Measurements from ENCODE around the gene DEPP1. TPM values are rescaled to one million over a fixed set of nuclear protein-coding genes. Genes with fewer than 3 reads are reported as not detected.

The DEPP1 gene
- total RNA-seq, 1 experiment from 2014 or later, result 16.5 TPM

DNA sequence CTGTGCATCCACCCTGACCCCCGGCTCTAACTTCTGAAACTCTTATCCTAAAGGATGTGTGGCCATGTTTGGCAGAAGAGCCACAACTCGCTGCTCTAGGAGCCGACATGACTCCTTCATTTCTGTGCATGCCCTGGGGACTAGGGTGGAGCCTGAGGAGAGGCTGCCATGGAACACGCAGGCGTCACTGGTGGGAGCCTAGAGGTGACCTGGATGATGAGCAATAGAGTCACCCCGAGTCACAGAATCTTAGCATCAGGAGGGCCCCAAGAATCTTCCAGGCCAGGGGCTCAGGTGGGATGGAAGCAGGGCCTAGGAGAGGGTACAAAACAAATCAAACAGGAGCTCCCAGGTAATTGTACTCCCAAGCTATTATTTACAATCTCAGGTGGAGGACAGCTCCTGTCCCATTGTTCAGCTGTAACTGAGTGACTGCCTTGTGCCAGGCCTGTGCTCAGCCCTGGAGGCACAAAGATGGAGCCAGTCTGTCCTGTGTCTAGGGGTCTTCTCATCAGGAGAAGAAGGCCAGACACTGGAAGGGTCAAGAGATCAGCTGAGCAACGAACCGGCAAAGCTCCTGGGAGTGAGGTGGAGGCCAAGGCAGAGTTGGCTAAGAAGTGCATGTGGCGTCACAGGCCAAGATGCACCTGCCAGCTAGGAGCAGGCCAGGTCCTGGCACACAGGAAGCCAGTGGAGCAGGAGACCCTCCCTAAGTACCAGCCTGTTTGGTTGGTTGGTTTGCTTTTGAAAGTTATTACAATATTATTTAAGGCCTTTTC is 16.3 kb upstream of the DEPP1 start:
- BruUV-seq (replicated peaks), result no TSS peak
- CTCF ChIA-PET, result interaction anchor here (0.7 to 1.6 kb wide), 3 partner anchors 16 to 62 kb away, joined by 4 to 6 read pairs (median 5); partner anchors contain the start of gene DEPP1
- Mint-ChIP-seq H3K27ac (ENCODE audit: unreplicated experiment) (no peak overlapping the region), H3K4me1 (ENCODE audit: low read depth, unreplicated experiment) (peaks cover 13% of the 10 kb centered on the region), H3K27me3 (ENCODE audit: unreplicated experiment) (peaks cover 9% of the 10 kb centered on the region), H3K4me3 (ENCODE audit: low read depth, unreplicated experiment) (no peak overlapping the region), H3K36me3 (ENCODE audit: insufficient read depth, unreplicated experiment) (peaks cover 3% of the 10 kb centered on the region), H3K9me3 (ENCODE audit: low read depth, unreplicated experiment) (peaks cover 4% of the 10 kb centered on the region)
- intact Hi-C loops (cut with micrococcal nuclease; ENCODE audit: unreplicated experiment), result loop anchor here (5.0 kb wide), 1 partner anchor 63 kb away; no protein-coding TSS in a partner anchor
- TF ChIP-seq, protein P1, sequence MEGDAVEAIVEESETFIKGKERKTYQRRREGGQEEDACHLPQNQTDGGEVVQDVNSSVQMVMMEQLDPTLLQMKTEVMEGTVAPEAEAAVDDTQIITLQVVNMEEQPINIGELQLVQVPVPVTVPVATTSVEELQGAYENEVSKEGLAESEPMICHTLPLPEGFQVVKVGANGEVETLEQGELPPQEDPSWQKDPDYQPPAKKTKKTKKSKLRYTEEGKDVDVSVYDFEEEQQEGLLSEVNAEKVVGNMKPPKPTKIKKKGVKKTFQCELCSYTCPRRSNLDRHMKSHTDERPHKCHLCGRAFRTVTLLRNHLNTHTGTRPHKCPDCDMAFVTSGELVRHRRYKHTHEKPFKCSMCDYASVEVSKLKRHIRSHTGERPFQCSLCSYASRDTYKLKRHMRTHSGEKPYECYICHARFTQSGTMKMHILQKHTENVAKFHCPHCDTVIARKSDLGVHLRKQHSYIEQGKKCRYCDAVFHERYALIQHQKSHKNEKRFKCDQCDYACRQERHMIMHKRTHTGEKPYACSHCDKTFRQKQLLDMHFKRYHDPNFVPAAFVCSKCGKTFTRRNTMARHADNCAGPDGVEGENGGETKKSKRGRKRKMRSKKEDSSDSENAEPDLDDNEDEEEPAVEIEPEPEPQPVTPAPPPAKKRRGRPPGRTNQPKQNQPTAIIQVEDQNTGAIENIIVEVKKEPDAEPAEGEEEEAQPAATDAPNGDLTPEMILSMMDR (IDR thresholded peaks at IDR 0.05; ENCODE audit: unreplicated experiment), result no peak
- no peak for DNase-seq

DNA sequence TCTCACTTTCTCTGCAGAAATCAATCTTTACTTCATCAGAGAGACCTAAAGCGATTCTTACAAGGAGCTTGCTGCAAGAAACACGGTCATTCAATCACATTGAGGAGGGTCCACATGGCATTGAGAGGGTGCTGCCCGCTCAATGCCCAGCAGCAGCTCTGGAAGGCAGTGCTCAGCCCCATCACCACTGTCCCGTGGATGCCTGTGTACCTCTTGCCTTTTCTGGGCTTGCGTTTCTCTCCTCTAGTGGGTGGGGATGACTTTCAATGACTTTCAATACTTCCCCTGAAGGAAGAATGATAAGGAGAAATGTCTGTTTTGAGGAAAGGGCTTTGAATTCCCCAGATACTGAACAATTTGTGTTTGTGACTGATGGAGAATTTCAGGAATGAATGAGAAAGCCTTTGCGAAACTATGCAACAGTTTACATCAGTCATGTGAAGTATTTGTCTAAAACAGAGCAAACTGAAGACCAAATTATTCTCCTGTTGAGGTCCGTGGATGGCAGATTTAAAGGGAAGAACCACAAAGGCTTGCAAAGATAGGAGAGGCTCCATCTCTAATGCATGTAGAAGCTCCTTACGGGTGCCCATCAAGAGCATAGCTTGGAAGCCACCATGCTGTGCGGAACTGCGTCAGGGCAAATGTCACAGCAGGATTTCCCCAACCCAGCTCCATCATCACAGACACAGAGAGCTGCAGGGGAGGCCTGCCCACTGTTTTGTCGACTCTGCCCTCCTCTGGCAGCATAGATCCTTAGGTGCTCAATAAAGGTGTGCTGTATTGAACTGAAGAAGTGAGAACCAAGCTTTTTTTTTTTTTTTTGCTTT is 15.5 kb upstream of the DEPP1 start:
- BruUV-seq (replicated peaks), result no TSS peak
- CTCF ChIA-PET, result interaction anchor here (0.7 to 1.6 kb wide), 3 partner anchors 16 to 61 kb away, joined by 4 to 6 read pairs (median 5); partner anchors contain the start of gene DEPP1

DNA sequence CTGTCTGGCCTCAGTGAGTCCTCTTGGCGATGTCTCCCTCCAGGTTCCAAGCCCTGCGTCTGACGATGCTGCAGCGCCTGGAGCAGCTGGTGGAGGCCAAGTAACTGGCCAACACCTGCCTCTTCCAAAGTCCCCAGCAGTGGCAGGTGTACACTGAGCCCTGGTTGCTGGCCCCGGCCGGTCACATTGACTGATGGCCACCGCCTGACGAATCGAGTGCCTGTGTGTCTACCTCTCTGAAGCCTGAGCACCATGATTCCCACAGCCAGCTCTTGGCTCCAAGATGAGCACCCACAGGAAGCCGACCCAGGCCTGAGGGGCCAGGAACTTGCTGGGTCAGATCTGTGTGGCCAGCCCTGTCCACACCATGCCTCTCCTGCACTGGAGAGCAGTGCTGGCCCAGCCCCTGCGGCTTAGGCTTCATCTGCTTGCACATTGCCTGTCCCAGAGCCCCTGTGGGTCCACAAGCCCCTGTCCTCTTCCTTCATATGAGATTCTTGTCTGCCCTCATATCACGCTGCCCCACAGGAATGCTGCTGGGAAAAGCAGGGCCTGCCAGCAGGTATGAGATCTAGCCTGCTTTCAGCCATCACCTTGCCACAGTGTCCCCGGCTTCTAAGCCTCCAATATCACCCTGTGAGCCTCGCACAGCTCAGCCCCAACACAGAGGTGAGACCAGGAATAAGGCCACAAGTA is 14.8 kb upstream of the DEPP1 start:
- DNase-seq, result no peak
- CTCF ChIA-PET, result interaction anchor here (0.5 to 1.6 kb wide), 2 partner anchors 18 to 61 kb away, joined by 5 to 6 read pairs; no protein-coding TSS in a partner anchor
- Mint-ChIP-seq H3K36me3 (ENCODE audit: insufficient read depth, unreplicated experiment) (no peaks in the 10 kb centered on the region), H3K27me3 (ENCODE audit: unreplicated experiment) (no peaks in the 10 kb centered on the region), H3K9me3 (ENCODE audit: low read depth, unreplicated experiment) (no peaks in the 10 kb centered on the region), H3K4me1 (ENCODE audit: low read depth, unreplicated experiment) (peaks cover 8% of the 10 kb centered on the region), H3K27ac (ENCODE audit: unreplicated experiment) (no peak overlapping the region), H3K4me3 (ENCODE audit: low read depth, unreplicated experiment) (no peak overlapping the region)
- no TSS peak for BruUV-seq (replicated peaks)
- intact Hi-C loops (cut with micrococcal nuclease; ENCODE audit: unreplicated experiment), result loop anchor here (5.0 kb wide), 1 partner anchor 61 kb away; no protein-coding TSS in a partner anchor
- TF ChIP-seq, protein P1 (IDR thresholded peaks at IDR 0.05; ENCODE audit: unreplicated experiment), result no peak

More for the DNA sequence above, 15.5 kb upstream of the DEPP1 start:
- TF ChIP-seq, protein P1 (IDR thresholded peaks at IDR 0.05; ENCODE audit: unreplicated experiment), result no peak
- Mint-ChIP-seq H3K9me3 (ENCODE audit: low read depth, unreplicated experiment) (no peaks in the 10 kb centered on the region), H3K4me3 (ENCODE audit: low read depth, unreplicated experiment) (no peak overlapping the region), H3K27me3 (ENCODE audit: unreplicated experiment) (peaks cover under 1% of the 10 kb centered on the region), H3K27ac (ENCODE audit: unreplicated experiment) (no peak overlapping the region), H3K4me1 (ENCODE audit: low read depth, unreplicated experiment) (peaks cover 8% of the 10 kb centered on the region), H3K36me3 (ENCODE audit: insufficient read depth, unreplicated experiment) (no peaks in the 10 kb centered on the region)
- DNase-seq, result no peak
- intact Hi-C loops (cut with micrococcal nuclease; ENCODE audit: unreplicated experiment), result loop anchor here (5.0 kb wide), 1 partner anchor 62 kb away; no protein-coding TSS in a partner anchor

DNA sequence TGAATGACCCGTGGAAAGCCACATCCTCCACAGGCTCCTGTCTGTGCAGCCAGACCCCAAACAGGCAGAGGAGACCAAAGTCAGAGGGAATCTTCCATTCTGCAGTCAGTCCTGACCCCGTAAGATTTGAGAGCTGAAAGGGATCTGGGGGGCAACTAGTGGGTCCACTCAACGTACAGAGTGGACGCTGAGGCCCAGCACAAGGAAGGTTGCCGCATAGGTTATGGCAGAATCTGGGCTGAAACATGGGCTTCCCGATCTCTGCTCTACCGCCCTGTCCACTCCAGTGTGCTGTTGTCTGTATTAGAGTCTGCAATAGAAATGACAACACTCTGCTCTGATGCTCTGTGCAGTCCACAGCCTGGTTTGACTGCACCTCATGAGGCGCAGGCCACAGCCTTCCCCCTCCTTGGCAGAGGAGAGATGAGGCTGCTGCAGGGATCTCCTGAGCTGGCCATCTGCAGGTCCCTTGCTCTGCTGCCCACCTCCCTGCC is 14.2 kb upstream of the DEPP1 start:
- intact Hi-C loops (cut with micrococcal nuclease; ENCODE audit: unreplicated experiment), result loop anchor here (5.0 kb wide), 1 partner anchor 60 kb away; no protein-coding TSS in a partner anchor
- no TSS peak for BruUV-seq (replicated peaks)
- Mint-ChIP-seq H3K27me3 (ENCODE audit: unreplicated experiment) (no peaks in the 10 kb centered on the region), H3K27ac (ENCODE audit: unreplicated experiment) (no peak overlapping the region), H3K4me1 (ENCODE audit: low read depth, unreplicated experiment) (peaks cover 8% of the 10 kb centered on the region), H3K4me3 (ENCODE audit: low read depth, unreplicated experiment) (no peak overlapping the region), H3K36me3 (ENCODE audit: insufficient read depth, unreplicated experiment) (no peaks in the 10 kb centered on the region), H3K9me3 (ENCODE audit: low read depth, unreplicated experiment) (no peaks in the 10 kb centered on the region)
- DNase-seq, result no peak
- CTCF ChIA-PET, result interaction anchor here (0.5 to 1.1 kb wide), 2 partner anchors 12 to 17 kb away, joined by 4 to 6 read pairs; no protein-coding TSS in a partner anchor
- TF ChIP-seq, protein P1 (IDR thresholded peaks at IDR 0.05; ENCODE audit: unreplicated experiment), result no peak
